Sigmoid colon (tissue), 7 donors: ENCODE results near the gene GGCT. TPM values are rescaled to one million over a fixed set of nuclear protein-coding genes. Genes with fewer than 3 reads are reported as not detected.
A peak's percentile ranks its signal among the peaks of the same experiment; 100 is the strongest.

Source experiments
- DNase-seq: peaks from one replicate; pipeline ENCODE4 v3.0.0-alpha.2; 2019
- H3K27ac ChIP-seq, 4 donors: fragments of 200-600 bp; sonication (generic); one replicate each; pipeline ENCODE4 v1.5.1; 2016 to 2019; ENCODE audit warnings: mild to moderate bottlenecking in 1 of 4
- H3K27me3 ChIP-seq, 3 donors: fragments of 200-600 bp; sonication (generic); one replicate each; pipeline ENCODE4 v1.5.1; 2019; ENCODE audit warnings: mild to moderate bottlenecking in 1 of 3
- H3K36me3 ChIP-seq, 4 donors: fragments of 200-600 bp; sonication (generic); one replicate each; pipeline ENCODE4 v1.5.1; 2016 to 2019
- H3K4me1 ChIP-seq, 4 donors: fragments of 200-600 bp; sonication (generic); one replicate each; pipeline ENCODE4 v1.5.1; 2017 to 2019
- H3K4me3 ChIP-seq, 4 donors: fragments of 200-600 bp; sonication (generic); one replicate each; pipeline ENCODE4 v1.5.1; 2017 to 2019; ENCODE audit warnings: mild to moderate bottlenecking in 2 of 4, moderate library complexity in 1 of 4
- H3K9me3 ChIP-seq, 4 donors: fragments of 200-600 bp in 3 of 4; sonication (generic) in 3 of 4; one replicate each; pipeline versions ENCODE4 v1.5.1 to v1.6.1; 2013 to 2019
- EP300 ChIP-seq, 4 donors: sonication (generic); formaldehyde crosslinking; IDR thresholded peaks; one replicate each; pipeline ENCODE4 v1.6.1; 2017; ENCODE audit warnings: antibody characterized with exemption in 4 of 4
- POLR2A ChIP-seq, 2 donors: fragments of 450-650 bp; IDR thresholded peaks; one replicate each; pipeline ENCODE4 v1.6.1; 2016; ENCODE audit warnings: antibody characterized with exemption in 2 of 2, mild to moderate bottlenecking in 2 of 2, moderate library complexity in 2 of 2
- POLR2AphosphoS5 ChIP-seq, 4 donors: sonication (generic); formaldehyde crosslinking; IDR thresholded peaks; one replicate each; pipeline ENCODE4 v1.6.1; 2017; ENCODE audit warnings: antibody characterized with exemption in 4 of 4
- WGBS, 2 donors: extraction: QIAGEN DNeasy Blood & Tissue Kit; methylation state at CpG; one replicate each; pipeline ENCODE4 v1.1.7; 2013; 5-methylcytosine and 5-hydroxymethylcytosine counted together
- intact Hi-C: fragments of 100-400 bp; cut with DNase I; formaldehyde crosslinking; loops from one replicate; pipeline ENCODE4 v1.15.1; 2023
- polyA plus RNA-seq, 3 donors: library from polyadenylated mRNA; stranded (reverse); fragments of 200-250 nt; gene quantifications; one replicate each; pipeline ENCODE4 v1.2.3, GENCODE V29; 2013
- total RNA-seq, 4 donors: library from RNA; depleted of rRNA; stranded (reverse); fragments of >200 nt; gene quantifications; one replicate each; pipeline ENCODE4 v1.1.0, GENCODE V29; 2016
- TF ChIP-seq, protein P1 (sequence below), 4 experiments: fragments of 450-650 bp in 3 of 4; fragments of 200-600 bp in 1 of 4; IDR thresholded peaks; one replicate each; pipeline ENCODE4 v1.5.1; 2016 to 2019; ENCODE audit warnings: antibody characterized with exemption in 4 of 4, mild to moderate bottlenecking in 3 of 4, moderate library complexity in 2 of 4
- donor health status: healthy with polysubstance abuse.
- donor health status: Bipolar disorder and iron deficiency.
- donor health status: healthy.

GGCT gene
- total and polyA plus RNA-seq, 7 donors = 18.8 to 97.3 (median 40.9) TPM

DNA sequence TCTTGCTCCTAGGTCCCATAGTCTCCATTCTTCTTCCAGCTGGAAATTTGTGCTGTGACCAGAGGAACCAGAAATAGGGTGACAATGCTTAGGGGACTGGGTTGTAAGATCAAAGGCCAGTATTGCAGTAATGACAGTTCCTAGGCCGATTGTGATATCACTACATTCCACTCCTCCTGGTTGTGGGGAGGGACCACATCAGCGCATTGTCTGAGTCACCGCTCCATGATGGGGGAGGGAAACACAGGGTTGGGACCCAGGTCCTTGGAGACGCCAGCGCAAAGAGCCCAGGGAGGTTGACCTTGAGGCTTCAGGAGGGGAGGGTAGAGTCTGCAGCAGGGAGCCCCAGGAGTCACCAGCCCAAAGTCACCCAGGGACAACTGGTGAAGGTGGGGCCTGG, 20.8 kb upstream of the GGCT start:
- no peaks in the 10 kb centered on the region for H3K36me3 ChIP-seq
- no peaks in the 10 kb centered on the region for H3K9me3 ChIP-seq
- H3K27ac ChIP-seq = no peak overlapping the region
- intact Hi-C loops = no loop called here
- no peak overlapping the region for H3K4me3 ChIP-seq
- H3K4me1 ChIP-seq = no peaks in the 10 kb centered on the region
- no peak for DNase-seq
- H3K27me3 ChIP-seq = no peaks in the 10 kb centered on the region
- 85 to 93% methylated on average over 5 of the region's 5 CpGs for WGBS, 2 donors
- TF ChIP-seq POLR2AphosphoS5 (IDR thresholded peaks at IDR 0.05) (no peak), POLR2A (IDR thresholded peaks at IDR 0.05) (no peak), EP300 (IDR thresholded peaks at IDR 0.05) (no peak)
- TF ChIP-seq, protein P1, sequence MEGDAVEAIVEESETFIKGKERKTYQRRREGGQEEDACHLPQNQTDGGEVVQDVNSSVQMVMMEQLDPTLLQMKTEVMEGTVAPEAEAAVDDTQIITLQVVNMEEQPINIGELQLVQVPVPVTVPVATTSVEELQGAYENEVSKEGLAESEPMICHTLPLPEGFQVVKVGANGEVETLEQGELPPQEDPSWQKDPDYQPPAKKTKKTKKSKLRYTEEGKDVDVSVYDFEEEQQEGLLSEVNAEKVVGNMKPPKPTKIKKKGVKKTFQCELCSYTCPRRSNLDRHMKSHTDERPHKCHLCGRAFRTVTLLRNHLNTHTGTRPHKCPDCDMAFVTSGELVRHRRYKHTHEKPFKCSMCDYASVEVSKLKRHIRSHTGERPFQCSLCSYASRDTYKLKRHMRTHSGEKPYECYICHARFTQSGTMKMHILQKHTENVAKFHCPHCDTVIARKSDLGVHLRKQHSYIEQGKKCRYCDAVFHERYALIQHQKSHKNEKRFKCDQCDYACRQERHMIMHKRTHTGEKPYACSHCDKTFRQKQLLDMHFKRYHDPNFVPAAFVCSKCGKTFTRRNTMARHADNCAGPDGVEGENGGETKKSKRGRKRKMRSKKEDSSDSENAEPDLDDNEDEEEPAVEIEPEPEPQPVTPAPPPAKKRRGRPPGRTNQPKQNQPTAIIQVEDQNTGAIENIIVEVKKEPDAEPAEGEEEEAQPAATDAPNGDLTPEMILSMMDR (IDR thresholded peaks at IDR 0.05) = no peak

DNA sequence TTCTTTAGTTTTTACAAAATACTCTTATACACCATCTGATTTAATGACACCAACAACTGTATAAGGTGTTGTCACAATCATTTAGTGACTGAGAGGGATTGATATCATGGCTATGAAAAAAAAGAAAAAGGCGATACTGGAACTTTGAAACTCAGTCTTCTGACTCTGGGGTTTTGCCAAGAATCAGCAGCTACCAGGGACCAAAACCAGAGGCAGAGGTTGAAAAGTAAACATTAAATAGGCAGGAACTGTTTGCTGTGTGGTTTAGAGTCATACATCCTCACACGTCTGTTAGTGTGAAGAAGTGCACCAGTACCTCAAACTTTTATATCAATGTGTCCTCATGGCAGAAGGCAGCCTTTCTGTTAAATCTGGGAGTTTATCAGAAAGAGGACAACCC, 19.9 kb upstream of the GGCT start:
- Histone ChIP-seq H3K27me3 (no peaks in the 10 kb centered on the region), H3K27ac (no peak overlapping the region), H3K4me1 (no peaks in the 10 kb centered on the region), H3K9me3 (no peaks in the 10 kb centered on the region), H3K36me3 (no peaks in the 10 kb centered on the region), H3K4me3 (no peak overlapping the region)
- DNase-seq = no peak
- WGBS, 2 donors = 15 to 57% methylated on average over 2 of the region's 2 CpGs
- TF ChIP-seq, protein P1 (IDR thresholded peaks at IDR 0.05) = no peak
- TF ChIP-seq POLR2A (IDR thresholded peaks at IDR 0.05) = no peak
- TF ChIP-seq POLR2AphosphoS5 (IDR thresholded peaks at IDR 0.05) = no peak
- no peak for TF ChIP-seq EP300 (IDR thresholded peaks at IDR 0.05)
- intact Hi-C loops = no loop called here

DNA sequence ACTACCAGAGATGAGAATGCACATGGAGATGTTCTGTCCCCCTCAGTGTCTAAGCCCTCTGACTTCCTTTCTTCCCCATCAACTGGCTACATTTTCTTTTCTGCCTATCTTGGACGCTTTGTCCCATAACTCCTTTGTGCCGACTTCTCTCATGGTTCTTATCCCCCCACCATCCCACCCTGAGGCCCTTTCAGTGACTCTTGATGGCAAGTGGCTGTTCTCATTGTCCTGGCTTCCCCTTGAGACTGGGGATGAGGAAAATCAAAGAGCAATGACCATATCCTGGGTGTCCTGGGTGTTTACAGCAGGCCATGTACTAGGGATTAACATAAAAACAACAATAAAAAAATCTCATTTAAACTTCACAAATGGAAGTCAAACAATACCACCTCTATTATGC, 18.8 kb upstream of the GGCT start:
- no peak overlapping the region for H3K4me3 ChIP-seq
- intact Hi-C loops = no loop called here
- WGBS, 2 donors = 91 to 93% methylated on average over 2 of the region's 2 CpGs

DNA sequence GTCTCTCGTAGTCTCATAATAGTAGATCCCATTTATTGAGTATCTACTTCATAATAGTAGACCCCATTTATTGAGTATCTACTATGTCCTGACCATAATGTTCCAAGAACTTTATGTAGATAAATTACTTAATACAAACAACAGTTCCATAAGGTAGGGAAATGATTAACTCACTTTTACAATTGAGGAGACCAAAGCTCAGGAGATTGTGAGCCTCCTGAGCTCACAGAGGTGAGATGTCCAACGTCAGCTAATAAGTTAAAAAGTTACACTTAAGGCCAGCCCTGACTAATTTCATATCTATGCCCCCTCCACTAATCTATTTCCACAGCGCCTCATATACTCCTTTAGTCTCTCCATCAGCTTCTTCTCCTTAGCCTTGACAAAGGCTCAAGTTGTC, 17.5 kb upstream of the GGCT start:
- H3K27me3 ChIP-seq = no peaks in the 10 kb centered on the region
- H3K4me1 ChIP-seq = no peaks in the 10 kb centered on the region
- H3K27ac ChIP-seq = no peak overlapping the region
- no peaks in the 10 kb centered on the region for H3K36me3 ChIP-seq
- no peak for TF ChIP-seq EP300 (IDR thresholded peaks at IDR 0.05)
- TF ChIP-seq POLR2A (IDR thresholded peaks at IDR 0.05) = no peak
- TF ChIP-seq POLR2AphosphoS5 (IDR thresholded peaks at IDR 0.05) = no peak
- TF ChIP-seq, protein P1 (IDR thresholded peaks at IDR 0.05) = no peak
- H3K4me3 ChIP-seq = no peak overlapping the region
- no peaks in the 10 kb centered on the region for H3K9me3 ChIP-seq
- WGBS, 2 donors = 26 to 76% methylated on average over 3 of the region's 3 CpGs
- intact Hi-C loops = no loop called here
- no peak for DNase-seq

More for the DNA sequence above, 18.8 kb upstream of the GGCT start:
- TF ChIP-seq POLR2AphosphoS5 (IDR thresholded peaks at IDR 0.05) = no peak
- Histone ChIP-seq H3K9me3 (no peaks in the 10 kb centered on the region), H3K36me3 (no peaks in the 10 kb centered on the region), H3K27me3 (no peaks in the 10 kb centered on the region), H3K27ac (no peak overlapping the region), H3K4me1 (no peaks in the 10 kb centered on the region)
- no peak for DNase-seq

DNA sequence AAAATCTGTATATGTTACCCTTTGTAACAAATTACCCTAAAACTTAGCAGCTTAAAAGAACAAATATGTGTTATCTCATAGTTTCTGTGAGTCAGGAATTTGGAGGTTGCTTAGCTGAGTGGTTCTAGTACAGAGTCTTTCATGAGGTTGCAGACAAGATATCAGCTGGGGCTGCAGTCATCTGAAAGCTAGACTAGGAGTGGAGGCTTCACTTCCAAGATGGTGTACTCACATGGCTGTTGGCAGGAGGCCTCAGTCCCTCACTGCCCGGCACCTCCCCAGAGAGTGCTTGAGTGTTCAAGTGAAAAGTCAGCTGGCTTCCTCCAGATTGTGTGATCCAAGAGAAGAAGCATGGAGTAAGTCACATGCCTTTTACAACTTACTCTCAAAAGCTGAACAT, 16.9 kb upstream of the GGCT start:
- TF ChIP-seq EP300 (IDR thresholded peaks at IDR 0.05) = no peak
- TF ChIP-seq POLR2A (IDR thresholded peaks at IDR 0.05) = no peak
- peak in 1 of 4 donors; percentile 16 for TF ChIP-seq POLR2AphosphoS5 (IDR thresholded peaks at IDR 0.05)
- H3K36me3 ChIP-seq = no peaks in the 10 kb centered on the region
- H3K27ac ChIP-seq = no peak overlapping the region
- DNase-seq = peak; percentile 90
- 29 to 54% methylated on average over 1 of the region's 1 CpG for WGBS, 2 donors
- H3K27me3 ChIP-seq = no peaks in the 10 kb centered on the region
- H3K4me1 ChIP-seq = no peaks in the 10 kb centered on the region
- intact Hi-C loops = no loop called here
- no peaks in the 10 kb centered on the region for H3K9me3 ChIP-seq
- H3K4me3 ChIP-seq = no peak overlapping the region

DNA sequence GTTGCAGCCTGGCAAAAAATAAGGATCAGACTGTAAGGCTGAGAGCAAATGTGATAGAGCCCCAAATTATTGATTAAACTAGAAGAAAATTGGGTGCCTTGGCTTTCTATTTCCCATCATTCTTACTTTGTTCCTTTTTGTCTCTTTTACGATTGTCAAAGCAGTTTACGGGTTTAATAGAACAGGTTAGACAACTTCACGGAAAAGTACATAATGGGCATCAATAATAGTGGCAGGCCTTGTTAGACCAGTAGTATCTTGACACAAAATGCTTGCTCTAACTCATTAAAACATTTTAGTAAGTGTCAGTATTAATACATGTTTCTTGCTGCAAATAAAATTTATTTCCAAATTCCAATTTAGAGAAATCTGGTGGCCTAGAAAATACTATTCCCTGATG, 14.5 kb upstream of the GGCT start:
- 19 to 74% methylated on average over 3 of the region's 3 CpGs for WGBS, 2 donors

More for the DNA sequence above, 14.5 kb upstream of the GGCT start:
- Histone ChIP-seq H3K4me3 (no peak overlapping the region), H3K27ac (no peak overlapping the region), H3K36me3 (no peaks in the 10 kb centered on the region), H3K4me1 (no peaks in the 10 kb centered on the region), H3K9me3 (no peaks in the 10 kb centered on the region), H3K27me3 (no peaks in the 10 kb centered on the region)
- DNase-seq = no peak
- intact Hi-C loops = no loop called here
- TF ChIP-seq, protein P1 (IDR thresholded peaks at IDR 0.05) = no peak
- no peak for TF ChIP-seq EP300 (IDR thresholded peaks at IDR 0.05)
